ENCODE data around the gene EIF3L. TPM values are rescaled to one million over a fixed set of nuclear protein-coding genes. Genes with fewer than 3 reads are reported as not detected.

EIF3L gene
- total RNA-seq, 2 donors from 2014 or later = 224 to 226 TPM

DNA sequence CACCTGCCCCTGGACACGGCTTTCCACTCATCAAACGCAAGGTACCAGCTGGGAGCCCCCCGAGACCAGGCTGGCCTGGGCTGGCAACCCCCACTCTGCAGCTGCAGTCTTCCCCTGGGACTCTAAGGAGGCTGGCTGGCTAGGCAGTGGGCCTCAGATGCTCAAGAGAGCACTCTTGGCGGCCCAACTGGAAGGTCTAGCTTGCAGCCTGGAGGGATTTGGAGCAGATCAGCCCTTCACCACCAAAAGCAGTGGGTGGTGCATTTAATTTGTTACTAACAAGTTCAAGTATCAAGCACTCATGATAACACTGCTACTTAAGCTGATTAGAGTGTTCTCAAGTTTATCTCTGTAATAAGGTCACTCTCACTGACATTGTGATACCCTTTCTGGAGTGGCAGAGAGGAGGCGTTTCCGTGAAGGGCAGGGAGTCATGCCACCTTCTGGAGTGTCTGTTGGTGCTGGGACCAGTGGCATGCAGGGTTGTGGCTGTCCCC lies 82.7 kb downstream of the EIF3L start:
- no peak overlapping the region for H3K4me3 ChIP-seq
- no peaks in the 10 kb centered on the region for H3K27me3 ChIP-seq (replicated peaks; ENCODE audit: insufficient read depth)
- no peak for DNase-seq (ENCODE audit: low spot score)
- H3K27ac ChIP-seq = no peak overlapping the region
- no peak for ATAC-seq (ENCODE audit: insufficient number of reproducible peaks, low FRiP score, low read depth)
- peaks cover 8 to 15% of the 10 kb centered on the region in 2 donors for H3K4me1 ChIP-seq (ENCODE audit: control insufficient read depth in 1 of 2, low read depth in 2 of 2)
- TF ChIP-seq, protein P1, sequence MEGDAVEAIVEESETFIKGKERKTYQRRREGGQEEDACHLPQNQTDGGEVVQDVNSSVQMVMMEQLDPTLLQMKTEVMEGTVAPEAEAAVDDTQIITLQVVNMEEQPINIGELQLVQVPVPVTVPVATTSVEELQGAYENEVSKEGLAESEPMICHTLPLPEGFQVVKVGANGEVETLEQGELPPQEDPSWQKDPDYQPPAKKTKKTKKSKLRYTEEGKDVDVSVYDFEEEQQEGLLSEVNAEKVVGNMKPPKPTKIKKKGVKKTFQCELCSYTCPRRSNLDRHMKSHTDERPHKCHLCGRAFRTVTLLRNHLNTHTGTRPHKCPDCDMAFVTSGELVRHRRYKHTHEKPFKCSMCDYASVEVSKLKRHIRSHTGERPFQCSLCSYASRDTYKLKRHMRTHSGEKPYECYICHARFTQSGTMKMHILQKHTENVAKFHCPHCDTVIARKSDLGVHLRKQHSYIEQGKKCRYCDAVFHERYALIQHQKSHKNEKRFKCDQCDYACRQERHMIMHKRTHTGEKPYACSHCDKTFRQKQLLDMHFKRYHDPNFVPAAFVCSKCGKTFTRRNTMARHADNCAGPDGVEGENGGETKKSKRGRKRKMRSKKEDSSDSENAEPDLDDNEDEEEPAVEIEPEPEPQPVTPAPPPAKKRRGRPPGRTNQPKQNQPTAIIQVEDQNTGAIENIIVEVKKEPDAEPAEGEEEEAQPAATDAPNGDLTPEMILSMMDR (IDR thresholded peaks at IDR 0.05) = no peak
- no peaks in the 10 kb centered on the region for H3K9me3 ChIP-seq
- H3K36me3 ChIP-seq = peaks cover 18% of the 10 kb centered on the region

DNA sequence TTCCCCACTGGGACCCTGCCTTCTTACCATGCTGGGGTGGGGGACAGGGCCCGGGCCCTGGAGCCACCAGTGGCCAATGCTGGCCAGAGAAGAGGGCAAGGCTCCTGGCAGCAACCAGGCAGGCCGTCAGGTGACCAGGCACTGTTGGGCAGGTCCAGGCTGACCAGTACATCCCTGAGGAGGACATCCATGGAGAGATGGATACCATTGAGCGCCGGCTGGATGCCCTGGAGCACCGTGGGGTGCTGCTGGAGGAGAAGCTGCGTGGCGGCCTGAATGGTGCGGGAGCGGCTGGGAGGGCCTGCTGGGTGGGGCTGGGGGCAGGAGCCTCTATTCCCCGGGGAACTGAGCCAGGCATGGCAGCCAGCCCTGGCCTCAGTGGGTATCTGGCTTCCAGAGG lies 83.2 kb downstream of the EIF3L start:
- peaks cover 8 to 15% of the 10 kb centered on the region in 2 donors for H3K4me1 ChIP-seq (ENCODE audit: control insufficient read depth in 1 of 2, low read depth in 2 of 2)

DNA sequence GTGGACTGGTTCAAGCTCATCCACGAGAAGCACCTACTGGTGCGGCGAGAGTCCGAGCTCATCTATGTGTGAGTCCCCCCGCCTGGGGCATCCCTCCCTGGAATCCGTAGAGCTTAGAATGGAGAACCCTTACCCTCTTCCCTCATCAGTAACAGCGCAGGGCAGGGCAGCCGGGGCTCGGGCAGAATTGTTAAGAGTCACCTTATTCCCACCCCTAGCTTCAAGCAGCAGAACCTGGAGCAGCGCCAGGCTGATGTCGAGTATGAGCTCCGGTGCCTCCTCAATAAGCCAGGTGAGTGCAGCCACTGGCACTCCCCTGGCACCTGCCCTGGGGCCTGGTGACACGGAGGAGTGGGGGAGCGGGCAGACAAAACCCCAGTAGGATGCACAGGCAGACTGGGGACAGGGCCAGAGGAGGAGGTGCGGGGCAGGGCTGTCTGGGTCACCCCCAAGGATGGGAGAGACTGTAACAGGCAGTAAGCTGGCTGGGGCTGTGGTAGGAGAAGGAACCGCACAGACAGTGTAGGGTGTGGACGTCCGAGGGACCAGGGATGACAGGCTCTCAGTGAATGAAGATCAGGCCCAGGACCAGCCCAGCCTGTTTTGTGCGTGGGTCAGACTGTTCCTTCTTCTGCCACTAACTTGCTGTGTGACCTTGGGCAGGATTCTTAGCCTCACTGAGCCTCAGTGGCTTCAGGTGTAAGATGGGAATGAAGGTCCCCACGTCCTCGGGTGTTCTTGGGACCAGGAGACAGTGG lies 83.8 kb downstream of the EIF3L start:
- TF ChIP-seq, protein P1 (IDR thresholded peaks at IDR 0.05) = no peak
- H3K27me3 ChIP-seq (replicated peaks; ENCODE audit: insufficient read depth) = no peaks in the 10 kb centered on the region
- DNase-seq (ENCODE audit: low spot score) (no peak), ATAC-seq (ENCODE audit: insufficient number of reproducible peaks, low FRiP score, low read depth) (no peak)
- H3K36me3 ChIP-seq = peaks cover 16% of the 10 kb centered on the region
- peaks cover 8 to 15% of the 10 kb centered on the region in 2 donors for H3K4me1 ChIP-seq (ENCODE audit: control insufficient read depth in 1 of 2, low read depth in 2 of 2)
- no peak overlapping the region for H3K4me3 ChIP-seq
- H3K27ac ChIP-seq = peak overlapping the region; percentile 55 to 61
- H3K9me3 ChIP-seq = no peaks in the 10 kb centered on the region

More for the DNA sequence above, 83.2 kb downstream of the EIF3L start:
- TF ChIP-seq, protein P1 (IDR thresholded peaks at IDR 0.05) = no peak
- no peak for ATAC-seq (ENCODE audit: insufficient number of reproducible peaks, low FRiP score, low read depth)
- Histone ChIP-seq H3K9me3 (no peaks in the 10 kb centered on the region), H3K4me3 (no peak overlapping the region), H3K27ac (no peak overlapping the region), H3K27me3 (replicated peaks; ENCODE audit: insufficient read depth) (no peaks in the 10 kb centered on the region), H3K36me3 (peaks cover 16% of the 10 kb centered on the region)
- DNase-seq (ENCODE audit: low spot score) = no peak

DNA sequence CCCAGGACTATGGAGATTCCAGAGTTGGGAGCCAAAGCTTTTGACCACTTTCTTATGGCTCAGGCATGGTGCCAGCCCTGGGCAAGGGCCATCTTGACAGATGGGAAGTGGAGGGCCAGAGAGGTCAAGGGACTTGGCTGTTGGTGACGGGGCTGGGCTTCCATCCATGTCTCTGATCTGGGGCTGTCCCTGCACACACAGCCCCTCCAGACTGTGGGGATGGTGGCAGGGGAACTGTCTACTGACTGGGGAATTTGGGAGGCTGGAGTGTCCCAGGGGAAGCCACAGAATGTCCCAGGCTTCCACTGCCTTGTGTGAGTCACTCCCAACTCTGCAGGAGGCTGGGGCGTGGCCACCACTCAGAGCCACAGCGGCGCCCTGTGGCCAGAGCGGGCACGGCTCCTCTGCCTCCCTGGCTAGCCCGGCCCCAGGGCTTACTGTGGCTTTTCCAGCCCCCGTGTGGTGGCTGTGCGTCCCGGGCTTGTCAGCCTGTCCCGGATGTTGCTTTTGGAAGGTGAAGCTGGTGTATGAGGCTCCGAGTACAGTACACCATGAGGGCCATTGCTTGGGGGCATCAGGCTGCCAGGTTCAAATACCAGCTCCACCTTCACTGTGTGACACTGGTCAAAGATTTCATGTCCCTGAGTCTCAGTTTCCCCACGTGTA lies 84.6 kb downstream of the EIF3L start:
- Histone ChIP-seq H3K4me3 (no peak overlapping the region), H3K4me1 (ENCODE audit: control insufficient read depth in 1 of 2, low read depth in 2 of 2) (peaks cover 8 to 15% of the 10 kb centered on the region in 2 donors), H3K27me3 (replicated peaks; ENCODE audit: insufficient read depth) (no peaks in the 10 kb centered on the region), H3K9me3 (no peaks in the 10 kb centered on the region), H3K36me3 (peaks cover 21% of the 10 kb centered on the region), H3K27ac (peak overlapping the region; percentile 55 to 61)
- DNase-seq (ENCODE audit: low spot score) (peak; percentile 84), ATAC-seq (ENCODE audit: insufficient number of reproducible peaks, low FRiP score, low read depth) (peak; percentile 93)
- TF ChIP-seq, protein P1 (IDR thresholded peaks at IDR 0.05) = peak; percentile 98

Other genes with a start within 250 kb of the EIF3L start
- 10 to 100 TPM; 59.9 to 61.2 TPM for gene GGA1, start 240.6 kb upstream of the EIF3L start, total RNA-seq
- 10 to 100 TPM in 1 of 2 donors, 1 to 10 TPM in 1; 5.6 to 14.2 TPM for gene SH3BP1, start 209.8 kb upstream of the EIF3L start, total RNA-seq
- gene PDXP, start 190.7 kb upstream of the EIF3L start, total RNA-seq = 10 to 100 TPM in 1 of 2 donors, 1 to 10 TPM in 1; 6.3 to 13.8 TPM
- 1,000 to 10,000 TPM; 1,470 to 1,957 TPM for gene LGALS1, start 173.8 kb upstream of the EIF3L start, total RNA-seq
- 10 to 100 TPM; 11.1 to 58.9 TPM for gene NOL12, start 163.1 kb upstream of the EIF3L start, total RNA-seq
- 100 to 1,000 TPM; 126 to 146 TPM for gene TRIOBP, start 152.4 kb upstream of the EIF3L start, total RNA-seq
- 10 to 100 TPM in 1 of 2 donors, 1 to 10 TPM in 1; 3.9 to 42.5 TPM for gene GCAT, start 41.5 kb upstream of the EIF3L start, total RNA-seq
- gene GALR3, start 26.0 kb upstream of the EIF3L start, total RNA-seq = not detected
- gene ANKRD54, start 5.1 kb upstream of the EIF3L start, total RNA-seq = 10 to 100 TPM; 33.0 to 45.1 TPM
- 10 to 100 TPM; 16.8 to 49.3 TPM for gene MICALL1, start 56.9 kb downstream of the EIF3L start, total RNA-seq
- gene C22orf23, start 104.2 kb downstream of the EIF3L start, total RNA-seq = not detected
- 10 to 100 TPM; 37.9 to 93.1 TPM for gene POLR2F, start 104.3 kb downstream of the EIF3L start, total RNA-seq
- under 1 TPM; 0.49 to 0.95 TPM for gene SOX10, start 135.1 kb downstream of the EIF3L start, total RNA-seq
- gene PICK1, start 208.0 kb downstream of the EIF3L start, total RNA-seq = 10 to 100 TPM; 33.9 to 56.2 TPM
- gene SLC16A8, start 234.8 kb downstream of the EIF3L start, total RNA-seq = 1 to 10 TPM; 1.2 to 1.5 TPM